Measurements from ENCODE around the gene SYK.
"Not testable (repeated sequence)": the region's sequence is repeated elsewhere in the genome, so short reads cannot be mapped to it uniquely, and the experiment has no call there.

Gene SYK

DNA sequence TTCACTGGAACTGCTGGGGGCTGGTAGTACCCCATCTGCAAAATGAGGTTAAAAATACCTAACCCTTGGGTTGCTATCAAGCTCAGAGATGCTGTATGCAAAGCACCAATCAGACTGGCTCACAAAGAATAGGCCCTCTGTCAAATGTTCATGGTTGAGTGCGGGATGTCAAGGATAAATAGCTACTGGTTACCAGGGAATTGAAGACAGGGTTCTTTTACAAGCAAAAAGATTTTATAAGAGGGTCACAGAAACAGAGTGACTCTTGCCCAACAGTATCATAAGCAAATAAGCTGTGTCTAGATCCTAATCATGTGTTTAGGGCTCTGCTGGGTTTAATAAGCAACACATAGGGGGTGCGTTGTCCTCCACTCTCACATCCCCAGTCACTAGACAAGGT, 11.9 kb downstream of the SYK start:
- Histone ChIP-seq H3K4me1 (ENCODE audit: insufficient read depth, low read length) (peaks cover 7% of the 10 kb centered on the region; the same call in 1 of the 2 replicates), H3K27ac (ENCODE audit: low read length) (no peak overlapping the region), H3K9ac (ENCODE audit: low read depth, low read length) (no peak overlapping the region), H3K9me3 (ENCODE audit: insufficient read depth, low read depth, low read length) (no peaks in the 10 kb centered on the region), H3K27me3 (ENCODE audit: insufficient read depth, low read length) (peaks cover 13% of the 10 kb centered on the region), H3K4me3 (ENCODE audit: low read length) (no peak overlapping the region), H3K36me3 (ENCODE audit: insufficient read depth, low read depth, low read length) (no peaks in the 10 kb centered on the region)

DNA sequence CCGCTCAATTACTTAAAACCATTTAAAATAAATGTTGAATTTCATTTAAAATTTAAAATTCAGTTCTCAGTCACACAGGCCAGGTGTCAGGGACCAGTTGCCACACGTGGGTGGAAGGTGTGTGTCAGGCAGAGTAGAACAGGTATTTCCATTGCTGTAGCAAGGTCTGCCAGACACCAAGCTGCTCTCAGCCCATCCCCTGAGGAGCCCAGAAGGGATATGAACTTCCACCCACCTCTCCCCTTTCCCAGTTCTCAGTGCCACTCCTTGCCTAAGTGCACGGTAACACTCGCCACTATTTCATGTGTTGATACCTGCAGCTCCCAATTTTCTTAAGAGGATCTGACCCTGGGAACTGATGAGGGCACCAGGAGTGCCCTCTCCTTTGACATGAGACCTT, 12.7 kb downstream of the SYK start:
- no peak overlapping the region for H3K27ac ChIP-seq (ENCODE audit: low read length)
- no peaks in the 10 kb centered on the region for H3K9me3 ChIP-seq (ENCODE audit: insufficient read depth, low read depth, low read length)
- H3K4me3 ChIP-seq (ENCODE audit: low read length) = no peak overlapping the region
- no peak overlapping the region for H3K9ac ChIP-seq (ENCODE audit: low read depth, low read length)
- peaks cover 7% of the 10 kb centered on the region; the same call in 1 of the 2 replicates for H3K4me1 ChIP-seq (ENCODE audit: insufficient read depth, low read length)
- H3K36me3 ChIP-seq (ENCODE audit: insufficient read depth, low read depth, low read length) = no peaks in the 10 kb centered on the region
- H3K27me3 ChIP-seq (ENCODE audit: insufficient read depth, low read length) = peaks cover 13% of the 10 kb centered on the region

- no peak overlapping the region for H3K4me3 ChIP-seq (ENCODE audit: low read length)
- peaks cover 13% of the 10 kb centered on the region for H3K27me3 ChIP-seq (ENCODE audit: insufficient read depth, low read length)
- H3K9ac ChIP-seq (ENCODE audit: low read depth, low read length) = no peak overlapping the region
- H3K4me1 ChIP-seq (ENCODE audit: insufficient read depth, low read length) = peaks cover 7% of the 10 kb centered on the region; the same call in 1 of the 2 replicates
- no peaks in the 10 kb centered on the region for H3K36me3 ChIP-seq (ENCODE audit: insufficient read depth, low read depth, low read length)
- no peaks in the 10 kb centered on the region for H3K9me3 ChIP-seq (ENCODE audit: insufficient read depth, low read depth, low read length)
- no peak overlapping the region for H3K27ac ChIP-seq (ENCODE audit: low read length)
These were observed 13.7 kb downstream of the SYK start for GRCh38 chr9:90815183-90815943.

DNA sequence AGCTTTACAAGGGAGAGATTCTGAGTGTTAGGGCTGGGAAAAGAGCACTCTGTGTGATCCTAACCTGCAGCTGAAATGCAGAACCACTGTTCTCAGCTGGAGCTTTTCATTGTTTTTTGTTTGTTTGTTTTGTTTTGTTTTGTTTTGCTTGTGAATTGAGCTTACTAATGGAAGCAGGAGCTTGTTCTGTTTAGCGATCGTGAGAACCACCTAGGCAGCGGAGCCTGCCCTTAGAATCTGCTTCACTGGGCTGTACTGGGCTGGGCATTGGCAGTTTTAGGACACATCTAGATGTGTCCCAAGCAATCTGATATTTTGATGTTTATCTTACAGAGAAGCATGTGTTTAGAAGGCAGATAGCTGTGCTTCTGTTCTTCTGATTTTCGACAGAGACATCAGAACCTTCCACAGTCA, 14.3 kb downstream of the SYK start:
- H3K27ac ChIP-seq (ENCODE audit: low read length) = no peak overlapping the region
- peaks cover 13% of the 10 kb centered on the region for H3K27me3 ChIP-seq (ENCODE audit: insufficient read depth, low read length)
- H3K36me3 ChIP-seq (ENCODE audit: insufficient read depth, low read depth, low read length) = no peaks in the 10 kb centered on the region
- no peak overlapping the region for H3K9ac ChIP-seq (ENCODE audit: low read depth, low read length)
- H3K4me3 ChIP-seq (ENCODE audit: low read length) = no peak overlapping the region
- H3K4me1 ChIP-seq (ENCODE audit: insufficient read depth, low read length) = peaks cover 7% of the 10 kb centered on the region; the same call in 1 of the 2 replicates
- no peaks in the 10 kb centered on the region for H3K9me3 ChIP-seq (ENCODE audit: insufficient read depth, low read depth, low read length)

- H3K4me3 ChIP-seq (ENCODE audit: low read length) = no peak overlapping the region
- peaks cover 13% of the 10 kb centered on the region for H3K27me3 ChIP-seq (ENCODE audit: insufficient read depth, low read length)
- H3K27ac ChIP-seq (ENCODE audit: low read length) = no peak overlapping the region
- no peak overlapping the region for H3K9ac ChIP-seq (ENCODE audit: low read depth, low read length)
- H3K9me3 ChIP-seq (ENCODE audit: insufficient read depth, low read depth, low read length) = no peaks in the 10 kb centered on the region
- peaks cover 7% of the 10 kb centered on the region; the same call in 1 of the 2 replicates for H3K4me1 ChIP-seq (ENCODE audit: insufficient read depth, low read length)
- no peaks in the 10 kb centered on the region for H3K36me3 ChIP-seq (ENCODE audit: insufficient read depth, low read depth, low read length)
These were observed 15.1 kb downstream of the SYK start for GRCh38 chr9:90816690-90817089.

DNA sequence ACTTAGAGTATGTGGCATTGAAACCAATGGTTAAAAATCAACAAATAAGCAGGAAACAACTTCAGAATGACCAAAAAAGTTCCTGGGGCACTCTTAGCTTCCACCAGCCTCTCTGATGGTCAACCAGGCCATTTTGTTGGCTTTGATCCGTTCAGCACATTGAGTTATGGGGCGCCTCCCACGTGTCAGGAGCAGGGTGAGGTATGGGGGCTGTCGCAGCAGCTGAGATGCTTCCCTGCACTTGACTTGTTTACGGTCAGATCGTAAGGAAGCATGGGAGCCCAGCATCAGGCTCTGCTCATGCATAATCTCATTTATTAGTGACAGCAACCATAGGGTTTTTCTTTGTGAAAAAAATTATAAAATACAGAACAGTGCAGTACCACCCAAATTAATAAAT, 16.7 kb downstream of the SYK start:
- Histone ChIP-seq H3K9me3 (ENCODE audit: insufficient read depth, low read depth, low read length) (peaks cover 12% of the 10 kb centered on the region; the same call in 1 of the 2 replicates), H3K27me3 (ENCODE audit: insufficient read depth, low read length) (peaks cover 13% of the 10 kb centered on the region), H3K4me3 (ENCODE audit: low read length) (no peak overlapping the region), H3K36me3 (ENCODE audit: insufficient read depth, low read depth, low read length) (no peaks in the 10 kb centered on the region), H3K4me1 (ENCODE audit: insufficient read depth, low read length) (peaks cover 7% of the 10 kb centered on the region; the same call in 1 of the 2 replicates), H3K9ac (ENCODE audit: low read depth, low read length) (no peak overlapping the region), H3K27ac (ENCODE audit: low read length) (no peak overlapping the region)

DNA sequence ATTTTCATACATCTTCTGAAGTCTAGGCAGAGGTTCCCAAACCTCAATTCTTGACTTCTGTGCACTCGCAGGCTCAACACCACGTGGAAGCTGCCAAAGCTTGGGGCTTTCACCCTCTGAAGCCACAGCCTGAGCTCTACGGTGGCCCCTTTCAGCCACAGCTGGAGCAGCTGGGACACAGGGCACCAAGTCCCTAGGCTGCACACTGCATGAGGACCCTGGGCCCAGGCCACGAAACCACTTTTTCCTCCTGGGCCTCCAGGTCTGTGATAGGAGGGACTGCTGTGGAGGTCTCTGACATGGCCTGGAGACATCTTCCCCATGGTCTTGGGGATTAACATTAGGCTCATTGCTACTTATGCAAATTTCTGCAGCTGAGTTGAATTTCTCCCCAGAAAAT, 18.8 kb downstream of the SYK start:
- not testable (repeated sequence) for H3K4me1 ChIP-seq (ENCODE audit: insufficient read depth, low read length); H3K4me3 ChIP-seq (ENCODE audit: low read length); H3K36me3 ChIP-seq (ENCODE audit: insufficient read depth, low read depth, low read length); H3K27me3 ChIP-seq (ENCODE audit: insufficient read depth, low read length); H3K9ac ChIP-seq (ENCODE audit: low read depth, low read length); H3K27ac ChIP-seq (ENCODE audit: low read length)
- H3K9me3 ChIP-seq (ENCODE audit: insufficient read depth, low read depth, low read length) = peaks cover 13% of the 10 kb centered on the region; the same call in 1 of the 2 replicates

GRCh38 chr9:90821236-90821635, 19.6 kb downstream of the SYK start:
- H3K36me3 ChIP-seq (ENCODE audit: insufficient read depth, low read depth, low read length); H3K4me1 ChIP-seq (ENCODE audit: insufficient read depth, low read length); H3K9ac ChIP-seq (ENCODE audit: low read depth, low read length); H3K4me3 ChIP-seq (ENCODE audit: low read length); H3K27ac ChIP-seq (ENCODE audit: low read length); H3K27me3 ChIP-seq (ENCODE audit: insufficient read depth, low read length): not testable (repeated sequence)
- peaks cover 13% of the 10 kb centered on the region; the same call in 1 of the 2 replicates for H3K9me3 ChIP-seq (ENCODE audit: insufficient read depth, low read depth, low read length)

- Histone ChIP-seq H3K36me3 (ENCODE audit: insufficient read depth, low read depth, low read length) (no peaks in the 10 kb centered on the region), H3K27me3 (ENCODE audit: insufficient read depth, low read length) (no peaks in the 10 kb centered on the region; the same call in 1 of the 2 replicates), H3K4me1 (ENCODE audit: insufficient read depth, low read length) (no peaks in the 10 kb centered on the region), H3K27ac (ENCODE audit: low read length) (no peak overlapping the region), H3K9ac (ENCODE audit: low read depth, low read length) (no peak overlapping the region), H3K4me3 (ENCODE audit: low read length) (no peak overlapping the region), H3K9me3 (ENCODE audit: insufficient read depth, low read depth, low read length) (peaks cover 13% of the 10 kb centered on the region; the same call in 1 of the 2 replicates)
These were observed 20.1 kb downstream of the SYK start for GRCh38 chr9:90821697-90822096.

- H3K4me1 ChIP-seq (ENCODE audit: insufficient read depth, low read length) = no peaks in the 10 kb centered on the region
- H3K4me3 ChIP-seq (ENCODE audit: low read length) = no peak overlapping the region
- H3K9me3 ChIP-seq (ENCODE audit: insufficient read depth, low read depth, low read length) = peaks cover 13% of the 10 kb centered on the region; the same call in 1 of the 2 replicates
- H3K27ac ChIP-seq (ENCODE audit: low read length) = no peak overlapping the region
- H3K9ac ChIP-seq (ENCODE audit: low read depth, low read length) = no peak overlapping the region
- H3K27me3 ChIP-seq (ENCODE audit: insufficient read depth, low read length) = no peaks in the 10 kb centered on the region
- no peaks in the 10 kb centered on the region for H3K36me3 ChIP-seq (ENCODE audit: insufficient read depth, low read depth, low read length)
These were observed 21.2 kb downstream of the SYK start for GRCh38 chr9:90822866-90823265.

- no peak overlapping the region for H3K27ac ChIP-seq (ENCODE audit: low read length)
- H3K9me3 ChIP-seq (ENCODE audit: insufficient read depth, low read depth, low read length) = peaks cover 13% of the 10 kb centered on the region; the same call in 1 of the 2 replicates
- no peak overlapping the region for H3K4me3 ChIP-seq (ENCODE audit: low read length)
- no peaks in the 10 kb centered on the region for H3K36me3 ChIP-seq (ENCODE audit: insufficient read depth, low read depth, low read length)
- H3K4me1 ChIP-seq (ENCODE audit: insufficient read depth, low read length) = no peaks in the 10 kb centered on the region
- no peak overlapping the region for H3K9ac ChIP-seq (ENCODE audit: low read depth, low read length)
- H3K27me3 ChIP-seq (ENCODE audit: insufficient read depth, low read length) = no peaks in the 10 kb centered on the region
These were observed 24.0 kb downstream of the SYK start for GRCh38 chr9:90825586-90825985.

DNA sequence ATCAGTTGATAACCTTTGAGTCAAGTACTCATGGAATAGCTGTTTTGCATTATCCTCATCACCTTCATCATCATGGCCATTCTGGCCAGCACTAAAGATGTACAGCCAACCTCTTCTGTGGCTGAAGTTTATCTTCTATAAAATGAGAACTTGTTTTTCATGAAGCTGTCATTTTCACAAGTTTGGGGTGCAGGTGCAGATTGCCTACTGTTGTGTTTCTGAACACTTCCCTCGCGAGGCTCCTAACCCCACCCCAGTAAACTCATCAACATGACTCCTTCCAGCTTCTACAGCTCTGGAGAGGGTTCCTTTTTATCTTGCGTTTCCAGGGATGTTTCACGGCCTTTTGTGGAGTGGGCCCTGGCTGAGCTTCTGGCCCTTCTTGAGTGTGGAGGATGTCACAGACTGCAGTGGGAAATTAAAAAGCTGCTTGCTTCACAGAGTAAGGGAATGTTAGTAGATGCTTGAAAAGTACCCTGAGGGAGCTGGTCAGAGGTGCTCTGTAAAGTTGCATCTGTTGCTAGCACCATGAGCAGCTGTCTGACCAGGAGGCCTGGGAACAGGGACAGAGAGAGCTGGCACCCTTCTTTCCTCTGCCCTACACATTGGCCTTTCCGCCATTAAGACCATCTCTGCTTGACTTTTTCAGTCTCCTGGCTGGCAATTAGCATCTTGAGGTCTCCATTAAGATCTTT, 24.9 kb downstream of the SYK start:
- H3K4me3 ChIP-seq (ENCODE audit: low read length) = no peak overlapping the region

More for the DNA sequence above, 24.9 kb downstream of the SYK start:
- Histone ChIP-seq H3K36me3 (ENCODE audit: insufficient read depth, low read depth, low read length) (no peaks in the 10 kb centered on the region), H3K27me3 (ENCODE audit: insufficient read depth, low read length) (no peaks in the 10 kb centered on the region), H3K27ac (ENCODE audit: low read length) (no peak overlapping the region), H3K9me3 (ENCODE audit: insufficient read depth, low read depth, low read length) (peaks cover 13% of the 10 kb centered on the region; the same call in 1 of the 2 replicates), H3K4me1 (ENCODE audit: insufficient read depth, low read length) (no peaks in the 10 kb centered on the region), H3K9ac (ENCODE audit: low read depth, low read length) (no peak overlapping the region)
